ENCODE measurements around the gene TEN1.

Gene TEN1

DNA sequence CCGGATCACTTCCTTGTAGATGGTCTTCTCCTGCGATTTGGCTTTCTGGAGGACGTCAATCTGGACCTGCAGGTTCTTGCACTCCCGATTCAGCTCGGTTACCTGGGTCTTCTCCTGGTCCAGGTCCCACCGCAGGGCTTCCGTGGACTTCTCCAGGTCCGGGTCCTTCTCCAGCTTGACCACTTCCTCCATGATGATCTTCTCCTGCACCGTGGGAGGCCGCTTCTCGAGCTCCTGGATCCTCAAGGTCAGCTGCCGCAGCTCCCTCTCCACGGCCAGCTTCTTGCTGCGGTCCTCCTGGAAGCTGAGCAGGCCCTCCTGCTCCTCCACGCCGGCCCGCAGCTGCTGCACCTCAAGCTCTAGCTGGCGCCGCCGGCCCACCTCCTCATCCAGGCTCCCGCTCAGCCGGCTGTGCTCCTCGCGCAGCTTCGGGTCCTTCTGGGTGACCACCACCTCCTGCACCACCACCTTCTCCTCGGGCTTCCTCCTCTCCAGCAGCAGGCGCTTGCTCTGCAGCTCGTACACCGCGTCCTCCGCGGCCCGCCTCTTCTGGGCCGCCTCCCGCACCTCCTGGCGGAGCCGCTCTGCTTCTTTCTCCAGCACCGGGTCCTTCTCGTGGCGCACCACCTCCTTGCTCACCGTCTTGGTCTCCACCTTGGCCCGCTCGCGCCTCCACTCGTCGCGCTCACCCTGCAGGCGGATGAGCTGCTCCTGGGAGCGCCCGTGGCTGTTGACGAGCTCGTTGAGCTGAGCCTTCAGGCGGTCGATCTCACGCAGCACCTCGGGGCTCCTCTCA lies 29.8 kb downstream of the TEN1 start:
- peaks cover 20% of the 10 kb centered on the region for H3K4me1 ChIP-seq (ENCODE audit: control insufficient read depth, insufficient read depth, low read length)
- no peak overlapping the region for H3K4me3 ChIP-seq (ENCODE audit: low read length)
- H3K9ac ChIP-seq (ENCODE audit: low read length), result no peak overlapping the region
- H3K36me3 ChIP-seq (ENCODE audit: control insufficient read depth, insufficient read depth, low read length, severe bottlenecking), result no peaks in the 10 kb centered on the region
- peaks cover 12% of the 10 kb centered on the region for H3K27me3 ChIP-seq (replicated peaks; ENCODE audit: control insufficient read depth, insufficient read depth, low read length)
- no peak for DNase-seq (ENCODE audit: low read depth)
- H3K9me3 ChIP-seq (ENCODE audit: control insufficient read depth, low read length), result no peaks in the 10 kb centered on the region

DNA sequence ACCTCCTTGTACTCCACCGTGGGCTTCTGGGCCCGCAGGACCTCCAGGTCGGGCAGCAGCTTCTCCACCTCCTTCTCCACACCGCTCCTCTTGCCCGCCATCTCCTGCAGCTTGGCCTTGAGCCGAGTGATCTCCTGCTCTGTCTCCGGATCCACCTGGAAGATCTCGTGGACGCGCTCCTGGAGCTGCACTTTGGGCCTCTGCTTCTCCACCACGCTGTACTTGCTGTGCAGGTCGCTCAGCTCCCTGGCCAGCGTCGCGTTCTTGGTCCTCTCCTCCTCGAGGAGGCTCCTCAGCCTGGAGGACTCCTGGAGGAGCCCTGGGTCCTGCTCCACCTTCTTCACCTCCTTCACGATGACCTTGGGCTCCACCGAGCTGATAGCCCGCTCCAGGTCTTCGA lies 30.4 kb downstream of the TEN1 start:
- H3K9ac ChIP-seq (ENCODE audit: low read length), result no peak overlapping the region
- no peak overlapping the region for H3K4me3 ChIP-seq (ENCODE audit: low read length)
- H3K4me1 ChIP-seq (ENCODE audit: control insufficient read depth, insufficient read depth, low read length), result peaks cover 14% of the 10 kb centered on the region
- no peaks in the 10 kb centered on the region for H3K36me3 ChIP-seq (ENCODE audit: control insufficient read depth, insufficient read depth, low read length, severe bottlenecking)
- peaks cover 13% of the 10 kb centered on the region for H3K27me3 ChIP-seq (replicated peaks; ENCODE audit: control insufficient read depth, insufficient read depth, low read length)
- H3K9me3 ChIP-seq (ENCODE audit: control insufficient read depth, low read length), result no peaks in the 10 kb centered on the region
- DNase-seq (ENCODE audit: low read depth), result no peak

DNA sequence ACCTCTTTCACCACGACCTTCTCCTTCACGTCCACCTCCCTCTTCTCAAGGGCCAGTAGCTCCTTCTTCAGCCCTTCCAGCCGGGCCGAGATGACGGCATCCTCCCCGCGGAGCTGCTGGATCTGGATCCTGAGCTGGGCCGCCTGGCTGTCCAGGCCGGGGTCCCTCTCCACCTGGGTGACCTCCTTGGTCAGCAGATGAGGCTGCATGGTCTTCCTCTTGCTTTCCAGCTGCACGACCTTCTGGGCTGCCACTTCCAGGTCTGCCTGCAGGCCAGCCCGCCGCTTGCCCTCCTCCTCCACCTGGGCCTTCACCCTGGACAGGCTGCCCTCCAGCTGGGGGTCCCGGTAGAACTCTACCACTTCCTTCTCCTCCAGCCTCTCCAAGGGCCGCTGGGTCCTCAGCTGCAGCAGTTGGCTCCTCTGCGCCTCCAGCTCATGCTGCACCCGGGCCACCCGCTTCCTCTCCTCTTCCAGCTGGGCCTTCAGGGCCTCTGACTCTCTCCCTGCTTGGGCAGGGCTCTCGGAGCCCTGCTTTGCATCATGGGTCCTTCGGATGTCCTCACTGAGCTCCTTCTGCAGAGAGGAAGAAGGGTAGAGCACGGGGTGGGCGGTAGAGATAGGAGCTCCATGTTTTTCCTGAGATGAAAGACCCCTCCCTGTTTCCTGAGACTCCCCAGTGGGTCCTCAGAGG lies 31.1 kb downstream of the TEN1 start:
- H3K36me3 ChIP-seq (ENCODE audit: control insufficient read depth, insufficient read depth, low read length, severe bottlenecking), result no peaks in the 10 kb centered on the region
- H3K9me3 ChIP-seq (ENCODE audit: control insufficient read depth, low read length), result no peaks in the 10 kb centered on the region
- no peak for DNase-seq (ENCODE audit: low read depth)
- H3K4me1 ChIP-seq (ENCODE audit: control insufficient read depth, insufficient read depth, low read length), result peaks cover 7% of the 10 kb centered on the region
- H3K9ac ChIP-seq (ENCODE audit: low read length), result no peak overlapping the region
- peaks cover 18% of the 10 kb centered on the region for H3K27me3 ChIP-seq (replicated peaks; ENCODE audit: control insufficient read depth, insufficient read depth, low read length)
- no peak overlapping the region for H3K4me3 ChIP-seq (ENCODE audit: low read length)

DNA sequence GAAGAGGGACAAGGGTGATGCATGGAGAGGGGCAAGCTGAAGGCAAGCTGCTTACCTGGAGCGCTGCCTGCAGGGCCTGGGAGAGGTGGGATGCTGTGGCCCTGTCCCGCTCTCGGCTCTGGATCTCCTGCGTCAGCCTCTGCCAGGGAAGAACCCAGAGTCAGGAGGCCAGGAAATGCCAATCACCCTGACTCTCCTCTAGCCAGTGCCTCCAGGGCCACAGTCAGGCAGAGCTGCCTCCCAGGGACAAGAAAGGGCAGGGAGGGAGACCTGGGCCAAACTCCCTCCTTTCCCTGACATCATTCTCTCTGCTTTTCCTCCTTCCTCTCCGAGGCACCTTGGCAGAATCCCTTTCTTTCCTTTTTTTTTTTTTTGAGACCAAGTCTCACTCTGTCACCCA lies 32.9 kb downstream of the TEN1 start:
- no peak overlapping the region for H3K4me3 ChIP-seq (ENCODE audit: low read length)
- no peak overlapping the region for H3K9ac ChIP-seq (ENCODE audit: low read length)
- H3K36me3 ChIP-seq (ENCODE audit: control insufficient read depth, insufficient read depth, low read length, severe bottlenecking), result no peaks in the 10 kb centered on the region
- no peaks in the 10 kb centered on the region for H3K4me1 ChIP-seq (ENCODE audit: control insufficient read depth, insufficient read depth, low read length)
- peaks cover 23% of the 10 kb centered on the region for H3K27me3 ChIP-seq (replicated peaks; ENCODE audit: control insufficient read depth, insufficient read depth, low read length)
- no peak for DNase-seq (ENCODE audit: low read depth)
- no peaks in the 10 kb centered on the region for H3K9me3 ChIP-seq (ENCODE audit: control insufficient read depth, low read length)

DNA sequence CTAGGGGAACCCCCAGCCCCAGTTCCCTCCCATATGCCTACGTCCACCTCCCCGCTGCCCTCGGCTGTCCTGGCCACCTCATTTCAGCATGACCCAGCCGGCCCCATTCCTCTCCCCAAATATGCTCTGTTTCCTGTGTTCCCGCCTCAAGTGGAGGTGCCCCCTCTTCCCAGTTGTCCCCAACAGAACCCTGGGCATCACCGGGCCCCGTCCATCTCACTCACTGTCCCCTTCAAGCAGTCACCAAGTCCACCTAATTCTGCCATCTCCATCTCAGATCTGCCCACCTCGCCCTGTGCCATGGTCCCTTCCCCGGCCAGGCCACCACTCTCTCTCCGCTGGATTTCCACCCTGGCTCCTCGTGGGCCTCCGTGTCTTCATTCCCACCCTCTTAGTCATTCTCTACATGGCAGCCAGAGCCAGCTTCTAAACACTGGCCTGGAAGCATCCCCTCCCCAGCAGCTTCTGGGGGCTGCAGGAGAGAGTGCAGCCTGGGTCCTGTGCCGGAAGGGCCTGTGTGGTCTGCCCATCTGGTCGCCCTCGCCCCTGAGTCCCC lies 34.4 kb downstream of the TEN1 start:
- H3K9me3 ChIP-seq (ENCODE audit: control insufficient read depth, low read length), result no peaks in the 10 kb centered on the region
- no peak for DNase-seq (ENCODE audit: low read depth)
- peak overlapping the region; percentile 8 for H3K9ac ChIP-seq (ENCODE audit: low read length)
- peaks cover 27% of the 10 kb centered on the region for H3K27me3 ChIP-seq (replicated peaks; ENCODE audit: control insufficient read depth, insufficient read depth, low read length)
- H3K36me3 ChIP-seq (ENCODE audit: control insufficient read depth, insufficient read depth, low read length, severe bottlenecking), result no peaks in the 10 kb centered on the region
- H3K4me3 ChIP-seq (ENCODE audit: low read length), result no peak overlapping the region
- no peaks in the 10 kb centered on the region for H3K4me1 ChIP-seq (ENCODE audit: control insufficient read depth, insufficient read depth, low read length)

DNA sequence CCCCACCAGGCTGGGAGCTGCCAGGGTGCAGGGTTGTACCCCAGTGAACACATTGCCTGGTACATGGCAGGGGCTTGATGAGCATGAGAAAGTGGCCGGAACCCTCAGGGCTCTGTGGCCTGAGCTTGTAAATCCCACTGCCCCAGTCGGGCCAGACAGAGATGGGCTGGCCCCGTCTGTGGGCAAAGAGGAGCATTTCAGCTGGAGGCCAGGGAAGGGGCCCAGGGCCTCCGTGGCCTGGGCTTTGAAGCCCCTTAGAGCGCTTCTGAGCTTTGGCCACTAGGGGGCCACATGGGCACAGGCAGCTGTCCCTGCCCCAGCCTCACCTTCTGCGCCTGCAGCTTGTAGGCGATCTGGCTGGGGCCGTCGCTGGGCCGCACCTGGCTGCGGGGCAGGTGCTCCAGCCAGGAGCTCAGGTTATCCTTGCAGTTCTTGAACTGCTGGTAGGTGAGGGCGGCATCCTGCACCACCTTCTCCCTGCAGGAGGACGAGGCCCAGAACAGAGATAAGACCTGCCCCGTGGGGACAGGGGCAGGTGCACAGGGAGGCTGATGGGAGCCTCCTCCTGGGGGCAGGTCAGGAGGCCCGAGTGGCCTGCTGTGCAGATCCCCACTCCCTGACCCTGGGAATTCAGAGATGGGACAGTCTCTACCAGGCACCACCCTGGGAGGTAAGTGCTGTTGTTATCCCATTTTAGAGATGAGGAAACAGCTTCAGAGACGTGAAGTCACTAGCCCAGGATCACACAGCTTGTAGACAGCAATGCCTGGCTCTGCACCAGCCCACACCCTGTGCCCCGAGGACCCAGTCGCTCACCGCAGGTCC lies 35.3 kb downstream of the TEN1 start:
- peaks cover 30% of the 10 kb centered on the region for H3K27me3 ChIP-seq (replicated peaks; ENCODE audit: control insufficient read depth, insufficient read depth, low read length)
- peak; percentile 88 for DNase-seq (ENCODE audit: low read depth)
- H3K4me1 ChIP-seq (ENCODE audit: control insufficient read depth, insufficient read depth, low read length), result no peaks in the 10 kb centered on the region
- no peaks in the 10 kb centered on the region for H3K9me3 ChIP-seq (ENCODE audit: control insufficient read depth, low read length)
- H3K36me3 ChIP-seq (ENCODE audit: control insufficient read depth, insufficient read depth, low read length, severe bottlenecking), result no peaks in the 10 kb centered on the region
- no peak overlapping the region for H3K4me3 ChIP-seq (ENCODE audit: low read length)
- peak overlapping the region; percentile 8 for H3K9ac ChIP-seq (ENCODE audit: low read length)

DNA sequence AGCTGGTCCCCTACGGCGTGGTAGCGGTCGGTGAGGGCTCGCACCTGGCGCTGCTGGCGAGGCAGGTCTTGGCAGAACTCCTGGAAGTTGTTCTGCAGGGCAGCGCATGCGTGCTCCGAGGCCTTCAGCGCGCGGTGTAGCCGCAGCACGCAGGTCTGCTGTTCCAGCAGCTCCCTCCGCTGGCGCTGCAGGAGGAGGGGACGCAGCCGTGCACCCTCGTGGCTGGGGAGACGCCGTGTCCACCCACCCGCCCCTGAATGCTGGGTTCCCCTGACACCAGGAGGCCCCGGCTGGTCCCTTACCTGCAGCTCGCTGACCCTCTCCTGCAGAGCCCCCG lies 35.9 kb downstream of the TEN1 start:
- no peak for DNase-seq (ENCODE audit: low read depth)
- Histone ChIP-seq H3K36me3 (ENCODE audit: control insufficient read depth, insufficient read depth, low read length, severe bottlenecking) (no peaks in the 10 kb centered on the region), H3K4me3 (ENCODE audit: low read length) (no peak overlapping the region), H3K27me3 (replicated peaks; ENCODE audit: control insufficient read depth, insufficient read depth, low read length) (peaks cover 31% of the 10 kb centered on the region), H3K9ac (ENCODE audit: low read length) (no peak overlapping the region), H3K4me1 (ENCODE audit: control insufficient read depth, insufficient read depth, low read length) (no peaks in the 10 kb centered on the region), H3K9me3 (ENCODE audit: control insufficient read depth, low read length) (no peaks in the 10 kb centered on the region)

DNA sequence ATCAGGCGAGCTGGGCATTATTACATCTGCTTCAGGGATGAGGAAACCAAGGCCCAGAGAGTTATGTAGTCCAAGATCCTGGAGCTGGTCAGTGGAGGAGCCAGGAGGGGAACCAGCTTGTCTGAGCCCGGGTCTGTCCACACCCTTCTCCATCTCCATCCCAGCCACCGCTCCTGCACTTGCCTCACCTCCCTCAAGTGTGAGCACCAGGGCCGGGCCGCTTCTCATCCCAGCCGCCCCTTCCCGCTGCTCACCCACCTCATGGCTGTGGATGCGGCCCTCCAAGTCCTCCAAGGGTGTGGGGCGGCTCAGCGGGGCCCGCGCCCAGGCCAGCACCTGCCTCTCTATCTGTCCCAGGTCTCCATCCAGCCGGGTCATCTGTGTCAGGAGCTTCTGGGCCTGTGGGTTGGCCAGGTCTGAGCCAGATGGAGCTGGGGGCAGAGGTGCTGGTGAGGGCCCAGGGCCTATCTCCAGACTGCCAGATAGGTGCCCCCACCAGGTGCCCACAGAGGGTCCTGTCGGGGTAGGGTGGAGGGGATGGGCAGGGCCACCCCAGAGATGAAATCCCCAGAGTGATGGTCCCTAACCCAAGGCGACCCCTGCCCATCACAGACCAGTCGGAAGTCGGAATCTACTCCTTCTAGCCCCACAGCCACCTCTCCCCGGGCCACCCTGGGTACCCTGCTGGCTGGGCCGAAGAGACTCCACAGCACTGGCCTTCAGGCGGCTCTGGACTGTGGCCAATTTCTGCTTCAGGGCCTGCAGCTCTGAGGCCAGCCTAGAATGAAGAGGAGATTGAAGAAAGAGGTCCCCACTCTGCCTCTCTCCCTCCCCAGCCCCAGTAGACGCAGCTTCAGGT lies 38.7 kb downstream of the TEN1 start:
- Histone ChIP-seq H3K4me1 (ENCODE audit: control insufficient read depth, insufficient read depth, low read length) (no peaks in the 10 kb centered on the region), H3K4me3 (ENCODE audit: low read length) (no peak overlapping the region), H3K9me3 (ENCODE audit: control insufficient read depth, low read length) (no peaks in the 10 kb centered on the region), H3K27me3 (replicated peaks; ENCODE audit: control insufficient read depth, insufficient read depth, low read length) (peaks cover 32% of the 10 kb centered on the region), H3K9ac (ENCODE audit: low read length) (no peak overlapping the region), H3K36me3 (ENCODE audit: control insufficient read depth, insufficient read depth, low read length, severe bottlenecking) (no peaks in the 10 kb centered on the region)
- no peak for DNase-seq (ENCODE audit: low read depth)

DNA sequence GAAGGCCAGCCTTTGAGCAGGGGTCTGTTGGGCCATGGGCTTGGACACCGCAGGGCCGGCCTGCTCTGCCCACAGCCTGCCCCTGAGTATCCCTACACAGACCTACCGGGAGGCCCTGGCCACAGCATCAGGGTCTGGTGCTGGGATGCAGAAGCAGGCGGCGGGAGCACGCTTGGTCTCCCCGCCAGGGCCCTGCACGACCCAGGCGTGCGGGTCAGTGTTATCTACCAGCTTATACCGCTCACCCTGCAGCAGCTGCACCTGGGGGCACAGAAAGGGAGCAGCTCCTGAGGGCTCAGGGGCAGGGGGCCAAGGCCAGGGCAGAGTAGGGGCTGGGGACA lies 39.3 kb downstream of the TEN1 start:
- Histone ChIP-seq H3K27me3 (replicated peaks; ENCODE audit: control insufficient read depth, insufficient read depth, low read length) (peaks cover 38% of the 10 kb centered on the region), H3K4me1 (ENCODE audit: control insufficient read depth, insufficient read depth, low read length) (no peaks in the 10 kb centered on the region), H3K36me3 (ENCODE audit: control insufficient read depth, insufficient read depth, low read length, severe bottlenecking) (no peaks in the 10 kb centered on the region), H3K9ac (ENCODE audit: low read length) (no peak overlapping the region), H3K9me3 (ENCODE audit: control insufficient read depth, low read length) (no peaks in the 10 kb centered on the region), H3K4me3 (ENCODE audit: low read length) (no peak overlapping the region)
- no peak for DNase-seq (ENCODE audit: low read depth)

DNA sequence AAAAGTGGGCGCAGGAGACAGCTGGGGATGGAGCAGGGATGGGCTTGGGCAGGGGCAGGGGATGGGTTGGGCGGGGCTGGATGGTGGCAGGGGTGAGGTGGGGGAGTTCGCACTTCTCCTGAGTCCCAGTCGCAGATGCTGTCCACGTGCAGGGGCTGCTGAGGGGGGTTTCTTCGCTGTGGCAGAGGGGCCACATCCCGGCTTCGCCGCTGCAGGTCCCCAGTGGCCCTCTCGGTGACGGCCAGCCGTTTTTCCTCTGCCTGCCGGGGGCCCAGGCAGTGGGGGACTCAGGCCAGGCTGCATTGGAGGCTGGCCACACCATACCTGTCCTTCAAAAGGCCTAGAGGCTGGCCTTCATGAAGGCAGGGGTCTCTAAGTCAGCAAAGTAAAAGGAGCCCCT lies 39.8 kb downstream of the TEN1 start:
- peaks cover 43% of the 10 kb centered on the region for H3K27me3 ChIP-seq (replicated peaks; ENCODE audit: control insufficient read depth, insufficient read depth, low read length)
- H3K9me3 ChIP-seq (ENCODE audit: control insufficient read depth, low read length), result no peaks in the 10 kb centered on the region
- H3K9ac ChIP-seq (ENCODE audit: low read length), result no peak overlapping the region
- no peak overlapping the region for H3K4me3 ChIP-seq (ENCODE audit: low read length)
- H3K36me3 ChIP-seq (ENCODE audit: control insufficient read depth, insufficient read depth, low read length, severe bottlenecking), result no peaks in the 10 kb centered on the region
- DNase-seq (ENCODE audit: low read depth), result no peak
- H3K4me1 ChIP-seq (ENCODE audit: control insufficient read depth, insufficient read depth, low read length), result no peaks in the 10 kb centered on the region

Data from adipocyte (in vitro differentiated cells).